ENCODE data around the gene RBMS3.

- TF ChIP-seq, protein P1, sequence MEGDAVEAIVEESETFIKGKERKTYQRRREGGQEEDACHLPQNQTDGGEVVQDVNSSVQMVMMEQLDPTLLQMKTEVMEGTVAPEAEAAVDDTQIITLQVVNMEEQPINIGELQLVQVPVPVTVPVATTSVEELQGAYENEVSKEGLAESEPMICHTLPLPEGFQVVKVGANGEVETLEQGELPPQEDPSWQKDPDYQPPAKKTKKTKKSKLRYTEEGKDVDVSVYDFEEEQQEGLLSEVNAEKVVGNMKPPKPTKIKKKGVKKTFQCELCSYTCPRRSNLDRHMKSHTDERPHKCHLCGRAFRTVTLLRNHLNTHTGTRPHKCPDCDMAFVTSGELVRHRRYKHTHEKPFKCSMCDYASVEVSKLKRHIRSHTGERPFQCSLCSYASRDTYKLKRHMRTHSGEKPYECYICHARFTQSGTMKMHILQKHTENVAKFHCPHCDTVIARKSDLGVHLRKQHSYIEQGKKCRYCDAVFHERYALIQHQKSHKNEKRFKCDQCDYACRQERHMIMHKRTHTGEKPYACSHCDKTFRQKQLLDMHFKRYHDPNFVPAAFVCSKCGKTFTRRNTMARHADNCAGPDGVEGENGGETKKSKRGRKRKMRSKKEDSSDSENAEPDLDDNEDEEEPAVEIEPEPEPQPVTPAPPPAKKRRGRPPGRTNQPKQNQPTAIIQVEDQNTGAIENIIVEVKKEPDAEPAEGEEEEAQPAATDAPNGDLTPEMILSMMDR (IDR thresholded peaks at IDR 0.05), result no peak
- no peak for TF ChIP-seq POLR2AphosphoS5 (IDR thresholded peaks at IDR 0.05)
Measured at GRCh38 chr3:30040126-30040525, 759.3 kb downstream of the RBMS3 start.
